22Rv1 (cell line): ENCODE results near the gene RNU6-7.

Experiments used
- ZFX ChIP-seq: fragments of 450-650 bp; IDR thresholded peaks from 2 replicates; pipeline ENCODE4 v1.6.1; 2017; ENCODE audit warnings: antibody characterized with exemption, borderline replicate concordance
- TF ChIP-seq, protein P1 (sequence below): fragments of 450-650 bp; IDR thresholded peaks from 2 replicates; pipeline ENCODE4 v1.5.1; 2017; ENCODE audit warnings: mild to moderate bottlenecking

DNA sequence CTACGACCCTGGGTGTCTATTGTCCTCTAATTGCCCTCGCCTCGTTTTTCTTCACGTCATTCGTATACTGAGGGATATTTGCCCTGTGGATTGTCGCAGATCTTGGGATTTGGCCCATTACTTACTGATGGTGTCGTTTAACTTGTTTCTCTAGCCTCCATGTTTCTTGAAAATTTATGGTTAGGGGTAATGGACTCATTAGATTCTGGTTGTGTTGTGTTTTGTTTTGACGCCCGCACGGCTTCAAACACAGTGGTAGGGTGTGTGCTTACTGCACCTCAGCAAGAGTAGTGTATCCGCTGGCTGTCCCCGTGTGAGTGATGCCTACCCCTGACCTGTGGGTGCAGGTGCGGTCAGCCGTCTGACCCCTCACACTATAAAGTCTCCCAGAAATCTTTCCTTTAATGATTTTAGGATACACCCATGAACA is 2.1 kb downstream of the RNU6-7 start:
- TF ChIP-seq, protein P1, sequence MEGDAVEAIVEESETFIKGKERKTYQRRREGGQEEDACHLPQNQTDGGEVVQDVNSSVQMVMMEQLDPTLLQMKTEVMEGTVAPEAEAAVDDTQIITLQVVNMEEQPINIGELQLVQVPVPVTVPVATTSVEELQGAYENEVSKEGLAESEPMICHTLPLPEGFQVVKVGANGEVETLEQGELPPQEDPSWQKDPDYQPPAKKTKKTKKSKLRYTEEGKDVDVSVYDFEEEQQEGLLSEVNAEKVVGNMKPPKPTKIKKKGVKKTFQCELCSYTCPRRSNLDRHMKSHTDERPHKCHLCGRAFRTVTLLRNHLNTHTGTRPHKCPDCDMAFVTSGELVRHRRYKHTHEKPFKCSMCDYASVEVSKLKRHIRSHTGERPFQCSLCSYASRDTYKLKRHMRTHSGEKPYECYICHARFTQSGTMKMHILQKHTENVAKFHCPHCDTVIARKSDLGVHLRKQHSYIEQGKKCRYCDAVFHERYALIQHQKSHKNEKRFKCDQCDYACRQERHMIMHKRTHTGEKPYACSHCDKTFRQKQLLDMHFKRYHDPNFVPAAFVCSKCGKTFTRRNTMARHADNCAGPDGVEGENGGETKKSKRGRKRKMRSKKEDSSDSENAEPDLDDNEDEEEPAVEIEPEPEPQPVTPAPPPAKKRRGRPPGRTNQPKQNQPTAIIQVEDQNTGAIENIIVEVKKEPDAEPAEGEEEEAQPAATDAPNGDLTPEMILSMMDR, result no peak
- TF ChIP-seq ZFX, result no peak
